Testis (tissue), 3 donors: ENCODE data around the gene TTLL8. TPM values are rescaled to one million over a fixed set of nuclear protein-coding genes. Genes with fewer than 3 reads are reported as not detected.

ENCODE experiments used
- DNase-seq: peaks from one replicate; pipeline ENCODE4 v3.0.0-alpha.2; 2019
- H3K27ac ChIP-seq, 2 donors: fragments of 200-600 bp; sonication (generic); one replicate each; pipeline ENCODE4 v1.5.1; 2019
- H3K27me3 ChIP-seq: fragments of 200-600 bp; sonication (generic); one replicate; pipeline ENCODE4 v1.5.1; 2019
- H3K36me3 ChIP-seq: fragments of 200-600 bp; sonication (generic); one replicate; pipeline ENCODE4 v1.5.1; 2017; ENCODE audit warnings: low read depth; ENCODE audit errors: missing control alignments
- H3K4me1 ChIP-seq: fragments of 200-600 bp; sonication (generic); one replicate; pipeline ENCODE4 v1.5.1; 2019
- H3K4me3 ChIP-seq, 2 donors: fragments of 200-600 bp; sonication (generic); one replicate each; pipeline ENCODE4 v1.5.1; 2017 to 2019
- H3K9me3 ChIP-seq: fragments of 200-600 bp; sonication (generic); one replicate; pipeline ENCODE4 v1.5.1; 2017
- POLR2A ChIP-seq: fragments of 450-650 bp; IDR thresholded peaks from one replicate; pipeline ENCODE4 v1.6.1; 2017; ENCODE audit warnings: antibody characterized with exemption, mild to moderate bottlenecking, moderate library complexity
- WGBS, 2 donors: methylation state at CpG; one replicate each; pipeline ENCODE4 v1.1.5; 2018; 5-methylcytosine and 5-hydroxymethylcytosine counted together
- intact Hi-C: fragments of 100-400 bp; cut with DNase I; formaldehyde crosslinking; loops from one replicate; pipeline ENCODE4 v1.15.1; 2023; ENCODE audit warnings: low total_unique reads
- polyA plus RNA-seq: library from polyadenylated mRNA; stranded (reverse); fragments of 350-450 nt; fragmentation: Illumina TruSeq; extraction: RNeasy Lipid Tissue Mini Kit (QIAGEN cat#74804); gene quantifications from one replicate; pipeline ENCODE4 v1.2.3, GENCODE V29; 2014; ENCODE audit warnings: low read depth, low replicate concordance; ENCODE audit not compliant: insufficient read depth
- total RNA-seq, 2 donors: library from RNA; depleted of rRNA; stranded (reverse); fragments of >200 nt; gene quantifications; one replicate each; pipeline ENCODE4 v1.2.3, GENCODE V29; 2016
- TF ChIP-seq, protein P1 (sequence below), 3 experiments: fragments of 450-650 bp in 2 of 3; fragments of 200-600 bp in 1 of 3; sonication (generic) in 1 of 3; IDR thresholded peaks; one replicate each; pipeline ENCODE4 v1.5.1; 2016 to 2019; ENCODE audit warnings: antibody characterized with exemption in 3 of 3, mild to moderate bottlenecking in 2 of 3, moderate library complexity in 1 of 3

The TTLL8 gene
- total and polyA plus RNA-seq, 3 donors from 2014 or later, result 5.1 to 11.9 (median 11.3) TPM

DNA sequence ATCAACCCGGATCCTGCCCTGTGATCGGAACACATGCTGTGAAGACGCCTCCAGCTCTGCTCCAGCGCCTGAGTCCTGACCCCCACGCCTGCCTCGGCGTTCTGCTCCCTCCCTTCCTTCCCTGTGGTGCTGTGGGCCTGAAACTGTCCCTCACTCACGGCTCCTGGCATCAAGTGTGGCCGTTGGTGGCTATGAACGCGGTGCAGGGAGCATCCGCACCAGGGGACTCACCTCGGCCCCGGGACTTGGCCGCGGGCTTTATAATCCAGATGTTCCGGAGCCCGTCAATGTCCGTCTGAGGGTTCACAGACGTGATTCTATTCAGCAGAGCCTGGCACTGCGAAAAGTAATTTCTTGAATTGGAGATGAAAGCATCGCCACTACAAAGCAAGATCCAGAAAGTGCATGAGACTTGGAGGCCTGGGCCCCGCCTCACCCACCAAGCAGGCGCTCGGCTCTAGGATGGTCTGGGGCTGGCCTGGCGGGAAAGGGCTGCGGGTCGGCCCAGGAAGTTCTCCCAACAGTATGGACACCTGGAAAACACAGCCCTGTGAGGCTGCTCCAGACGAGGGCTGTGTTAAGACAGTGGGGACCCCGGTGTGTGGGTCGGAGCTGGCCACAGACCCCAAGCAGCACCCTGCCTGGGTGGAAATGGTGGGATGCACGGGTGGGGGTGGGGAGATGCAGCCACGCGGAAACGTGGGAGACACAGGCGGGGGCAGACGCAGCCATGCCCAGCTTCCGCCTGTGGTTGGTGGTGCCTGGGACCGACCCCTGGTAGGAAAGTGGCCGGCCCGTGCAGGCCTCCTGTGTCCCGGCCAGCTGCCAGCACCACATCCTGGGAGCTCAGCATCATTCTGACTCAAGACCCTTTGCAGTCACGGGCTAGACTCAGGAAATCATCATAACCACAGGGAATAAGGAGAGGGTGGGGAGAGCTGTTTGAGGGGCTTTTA lies 23.7 kb downstream of the TTLL8 start:
- DNase-seq, result no peak
- no peaks in the 10 kb centered on the region for H3K27me3 ChIP-seq
- intact Hi-C loops, result no loop called here
- H3K36me3 ChIP-seq, result no peaks in the 10 kb centered on the region
- H3K27ac ChIP-seq, result no peak overlapping the region
- no peaks in the 10 kb centered on the region for H3K9me3 ChIP-seq
- no peak overlapping the region for H3K4me3 ChIP-seq
- H3K4me1 ChIP-seq, result peaks cover 3% of the 10 kb centered on the region
- no peak for TF ChIP-seq POLR2A
- TF ChIP-seq, protein P1, sequence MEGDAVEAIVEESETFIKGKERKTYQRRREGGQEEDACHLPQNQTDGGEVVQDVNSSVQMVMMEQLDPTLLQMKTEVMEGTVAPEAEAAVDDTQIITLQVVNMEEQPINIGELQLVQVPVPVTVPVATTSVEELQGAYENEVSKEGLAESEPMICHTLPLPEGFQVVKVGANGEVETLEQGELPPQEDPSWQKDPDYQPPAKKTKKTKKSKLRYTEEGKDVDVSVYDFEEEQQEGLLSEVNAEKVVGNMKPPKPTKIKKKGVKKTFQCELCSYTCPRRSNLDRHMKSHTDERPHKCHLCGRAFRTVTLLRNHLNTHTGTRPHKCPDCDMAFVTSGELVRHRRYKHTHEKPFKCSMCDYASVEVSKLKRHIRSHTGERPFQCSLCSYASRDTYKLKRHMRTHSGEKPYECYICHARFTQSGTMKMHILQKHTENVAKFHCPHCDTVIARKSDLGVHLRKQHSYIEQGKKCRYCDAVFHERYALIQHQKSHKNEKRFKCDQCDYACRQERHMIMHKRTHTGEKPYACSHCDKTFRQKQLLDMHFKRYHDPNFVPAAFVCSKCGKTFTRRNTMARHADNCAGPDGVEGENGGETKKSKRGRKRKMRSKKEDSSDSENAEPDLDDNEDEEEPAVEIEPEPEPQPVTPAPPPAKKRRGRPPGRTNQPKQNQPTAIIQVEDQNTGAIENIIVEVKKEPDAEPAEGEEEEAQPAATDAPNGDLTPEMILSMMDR (IDR thresholded peaks at IDR 0.05), result no peak
- WGBS, 2 donors, result 60 to 78% methylated on average over 13 to 43 of the region's 43 CpGs

DNA sequence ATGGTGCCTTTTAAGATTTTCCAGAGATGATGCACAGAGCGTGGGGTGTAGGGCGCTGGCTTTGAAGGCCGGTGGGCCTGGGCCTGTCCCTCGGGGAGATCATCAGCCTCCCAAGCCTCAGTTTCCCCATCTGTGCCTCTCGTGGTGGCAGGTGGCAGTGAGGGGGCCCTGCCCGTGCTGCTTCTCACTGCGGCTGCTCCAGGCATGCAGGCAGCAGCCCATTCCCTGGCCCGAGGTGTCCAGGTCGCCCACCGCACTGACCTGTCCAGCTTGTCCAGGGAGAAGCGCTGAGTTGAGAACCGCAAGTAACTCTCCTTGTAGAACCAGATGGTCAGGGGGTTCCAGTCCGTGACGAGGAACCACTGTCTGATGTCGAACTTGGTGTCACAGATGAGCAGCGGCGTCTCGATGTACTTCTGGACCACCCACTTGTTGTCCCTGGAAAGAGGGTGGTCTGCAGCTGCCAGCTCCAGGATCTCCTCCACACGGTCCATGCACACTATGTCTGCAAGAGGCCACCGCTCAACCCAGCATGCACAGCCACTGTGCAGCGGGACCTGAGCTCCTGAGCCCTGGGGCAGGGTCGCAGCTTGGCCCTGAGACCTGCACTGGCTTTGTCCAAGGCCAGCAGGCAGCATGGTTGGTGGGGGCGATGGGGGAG lies 25.0 kb downstream of the TTLL8 start:
- WGBS, 2 donors, result 84 to 94% methylated on average over 7 to 23 of the region's 23 CpGs
- DNase-seq, result no peak
- Histone ChIP-seq H3K27ac (no peak overlapping the region), H3K36me3 (no peaks in the 10 kb centered on the region), H3K4me1 (peaks cover 3% of the 10 kb centered on the region), H3K9me3 (no peaks in the 10 kb centered on the region), H3K4me3 (no peak overlapping the region), H3K27me3 (no peaks in the 10 kb centered on the region)
- intact Hi-C loops, result no loop called here
- TF ChIP-seq, protein P1 (IDR thresholded peaks at IDR 0.05), result no peak
- TF ChIP-seq POLR2A, result no peak

DNA sequence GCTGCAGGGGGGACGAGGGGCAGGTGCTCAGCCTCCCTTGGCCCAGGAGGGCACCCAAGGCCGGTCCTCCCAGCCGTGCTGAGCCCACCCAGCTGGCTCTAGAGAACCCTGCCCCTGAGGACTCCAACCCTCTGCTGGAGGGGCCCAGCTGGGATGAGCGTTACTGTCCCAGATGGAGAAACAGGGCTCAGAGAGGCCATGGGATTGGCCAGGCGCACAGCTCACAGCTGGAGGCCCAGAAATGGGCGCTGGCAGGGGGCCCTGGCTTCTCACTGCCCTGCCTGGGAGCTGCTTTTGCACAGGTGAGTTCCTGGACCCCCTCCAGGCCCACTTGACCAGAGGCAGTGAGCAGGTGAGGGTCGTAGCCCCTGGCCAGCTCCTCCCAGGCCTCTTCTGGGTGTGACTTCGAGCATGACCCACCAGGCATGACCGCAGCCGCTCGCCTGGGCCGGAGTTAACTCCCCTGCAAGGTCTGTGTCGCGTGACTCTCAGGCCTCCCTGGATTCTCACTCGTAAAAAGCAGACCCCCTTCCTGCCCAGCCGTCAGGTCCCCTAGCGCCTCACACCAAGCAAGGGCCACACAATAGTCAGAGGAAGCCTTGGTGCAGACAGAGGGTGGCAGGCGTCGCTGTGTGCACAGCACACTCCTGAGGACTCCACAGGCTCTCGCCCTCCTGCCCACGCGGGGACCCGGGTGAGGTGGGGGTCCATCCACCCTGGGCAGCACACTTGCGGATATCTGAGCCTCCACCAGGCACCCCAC lies 25.8 kb downstream of the TTLL8 start:
- no peaks in the 10 kb centered on the region for H3K27me3 ChIP-seq
- DNase-seq, result no peak
- no peaks in the 10 kb centered on the region for H3K9me3 ChIP-seq
- 86 to 93% methylated on average over 13 to 24 of the region's 24 CpGs for WGBS, 2 donors
- peaks cover 3% of the 10 kb centered on the region for H3K4me1 ChIP-seq
- H3K36me3 ChIP-seq, result no peaks in the 10 kb centered on the region
- no peak overlapping the region for H3K27ac ChIP-seq
- TF ChIP-seq POLR2A, result no peak
- TF ChIP-seq, protein P1 (IDR thresholded peaks at IDR 0.05), result no peak
- intact Hi-C loops, result no loop called here
- no peak overlapping the region for H3K4me3 ChIP-seq

DNA sequence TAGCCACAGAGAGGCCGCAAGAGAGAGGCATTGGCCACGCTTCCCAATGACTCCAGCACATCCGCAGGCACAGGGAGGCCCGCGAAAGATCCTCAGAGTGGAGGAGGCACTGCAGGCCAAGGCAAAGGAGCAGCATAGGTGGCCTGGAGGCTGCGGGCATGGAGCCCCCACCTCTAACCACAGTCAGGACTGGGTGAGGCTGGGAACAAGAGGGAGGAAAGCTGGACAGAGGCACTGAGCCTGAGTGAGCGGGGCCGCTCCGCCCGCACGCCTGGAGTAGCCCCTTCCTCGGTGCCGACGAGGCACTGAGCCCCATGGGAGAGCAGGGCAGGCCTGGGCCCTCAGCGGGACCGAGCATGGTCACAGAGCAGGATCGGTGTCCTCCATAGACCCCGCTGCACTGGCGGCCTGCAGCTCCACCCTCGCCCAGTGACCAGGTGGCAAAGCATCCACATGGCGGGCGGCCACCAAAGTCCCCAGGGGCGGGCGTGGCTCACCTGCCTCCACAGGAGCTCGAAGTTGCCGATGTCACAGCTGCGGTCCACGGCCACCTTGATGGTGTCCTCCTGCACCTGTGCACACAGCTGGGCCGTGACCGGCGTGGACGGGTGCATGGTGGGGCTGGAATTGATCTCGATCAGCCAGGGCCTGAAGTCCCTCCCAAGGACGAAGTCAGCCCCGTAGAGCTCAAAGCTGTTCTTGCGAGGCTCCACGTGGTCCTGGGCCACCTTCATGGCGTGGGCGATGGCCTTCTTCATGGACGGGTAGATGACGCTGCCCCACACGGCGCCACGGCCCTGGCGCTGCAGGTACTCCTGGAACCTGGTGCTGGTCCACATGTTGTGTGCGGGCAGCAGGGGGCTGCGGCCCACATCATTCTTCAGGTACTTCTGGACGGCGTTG lies 26.7 kb downstream of the TTLL8 start:
- H3K4me1 ChIP-seq, result peaks cover 3% of the 10 kb centered on the region
- no peak for DNase-seq
- no peak overlapping the region for H3K27ac ChIP-seq
- no peaks in the 10 kb centered on the region for H3K27me3 ChIP-seq
- TF ChIP-seq POLR2A, result no peak
- TF ChIP-seq, protein P1 (IDR thresholded peaks at IDR 0.05), result no peak
- WGBS, 2 donors, result 82 to 86% methylated on average over 36 to 49 of the region's 49 CpGs
- H3K9me3 ChIP-seq, result no peaks in the 10 kb centered on the region
- H3K4me3 ChIP-seq, result no peak overlapping the region
- intact Hi-C loops, result loop anchor here (2.0 kb wide), 1 partner anchor 103 kb away; no protein-coding TSS in a partner anchor
- H3K36me3 ChIP-seq, result no peaks in the 10 kb centered on the region
